ENCODE data around the gene PDZD7.

Gene PDZD7

DNA sequence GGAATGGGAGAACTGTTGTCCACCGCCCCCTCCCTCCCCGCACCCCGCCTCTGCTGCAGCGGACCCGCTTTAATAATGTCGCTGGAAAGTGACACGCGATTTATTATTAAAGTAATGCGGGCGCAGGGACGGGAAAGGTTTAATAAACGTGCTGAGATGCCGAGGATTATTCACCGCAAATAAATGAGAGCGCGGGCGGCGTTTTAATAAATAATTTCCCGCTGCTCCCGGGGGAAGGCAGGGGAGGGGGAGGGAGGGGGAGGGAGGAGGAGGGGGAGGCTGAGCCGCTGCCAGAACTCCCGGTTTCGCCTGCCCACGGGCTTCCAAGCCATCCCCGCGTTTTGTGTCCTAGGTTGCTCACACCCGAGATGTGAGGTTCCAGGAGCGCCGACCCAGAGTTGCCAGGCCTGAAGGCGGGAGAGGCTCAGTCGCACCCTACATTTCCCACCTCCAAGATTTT is 36.0 kb upstream of the PDZD7 start:
- no peak for DNase-seq (ENCODE audit: low read depth)
- peak overlapping the region; percentile 81 for H3K4me3 ChIP-seq (ENCODE audit: low read depth, low read length)
- TF ChIP-seq POLR2A (IDR thresholded peaks at IDR 0.05; ENCODE audit: extremely low read depth, insufficient read length) (no peak), MAX (IDR thresholded peaks at IDR 0.05; ENCODE audit: low read depth, low read length) (no peak), MYC (IDR thresholded peaks at IDR 0.05; ENCODE audit: low read depth, low read length) (no peak)

DNA sequence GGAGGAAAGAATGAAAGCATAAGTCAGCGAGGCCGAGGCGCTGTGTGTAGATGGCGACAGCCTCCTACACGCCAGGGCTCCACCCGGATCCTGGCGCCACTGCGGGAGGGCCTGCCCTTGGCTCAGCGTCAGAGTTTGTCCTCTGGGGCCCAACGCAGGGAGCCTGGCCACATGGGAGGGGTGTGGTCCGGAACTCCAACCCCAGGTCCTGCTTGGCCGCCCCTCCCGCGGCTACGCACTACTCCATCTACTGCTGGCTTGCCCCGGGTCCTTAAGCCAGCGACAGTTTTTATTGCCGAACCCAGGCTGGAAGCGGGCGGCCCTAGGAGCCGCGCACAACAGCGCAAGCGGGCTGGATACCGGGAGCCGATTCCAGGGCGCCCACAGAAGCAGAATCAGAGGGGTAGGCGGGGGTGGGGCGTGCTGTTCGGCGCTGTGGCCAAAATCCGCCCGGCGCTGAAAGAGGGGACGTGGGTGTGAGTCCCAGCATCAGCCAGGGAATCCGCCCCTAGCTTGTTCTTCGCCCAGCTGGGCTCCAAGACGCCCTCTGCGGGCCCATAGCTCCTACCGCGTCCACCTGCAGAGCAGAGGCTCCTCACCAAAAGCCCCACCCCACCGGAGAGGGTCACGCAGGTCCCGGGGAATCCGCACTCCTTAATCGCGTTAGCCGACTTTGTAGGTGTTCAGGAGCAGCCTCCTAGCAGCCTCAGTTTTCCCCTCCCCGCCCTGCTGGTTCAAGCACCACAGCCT is 35.4 kb upstream of the PDZD7 start:
- TF ChIP-seq, protein P1, sequence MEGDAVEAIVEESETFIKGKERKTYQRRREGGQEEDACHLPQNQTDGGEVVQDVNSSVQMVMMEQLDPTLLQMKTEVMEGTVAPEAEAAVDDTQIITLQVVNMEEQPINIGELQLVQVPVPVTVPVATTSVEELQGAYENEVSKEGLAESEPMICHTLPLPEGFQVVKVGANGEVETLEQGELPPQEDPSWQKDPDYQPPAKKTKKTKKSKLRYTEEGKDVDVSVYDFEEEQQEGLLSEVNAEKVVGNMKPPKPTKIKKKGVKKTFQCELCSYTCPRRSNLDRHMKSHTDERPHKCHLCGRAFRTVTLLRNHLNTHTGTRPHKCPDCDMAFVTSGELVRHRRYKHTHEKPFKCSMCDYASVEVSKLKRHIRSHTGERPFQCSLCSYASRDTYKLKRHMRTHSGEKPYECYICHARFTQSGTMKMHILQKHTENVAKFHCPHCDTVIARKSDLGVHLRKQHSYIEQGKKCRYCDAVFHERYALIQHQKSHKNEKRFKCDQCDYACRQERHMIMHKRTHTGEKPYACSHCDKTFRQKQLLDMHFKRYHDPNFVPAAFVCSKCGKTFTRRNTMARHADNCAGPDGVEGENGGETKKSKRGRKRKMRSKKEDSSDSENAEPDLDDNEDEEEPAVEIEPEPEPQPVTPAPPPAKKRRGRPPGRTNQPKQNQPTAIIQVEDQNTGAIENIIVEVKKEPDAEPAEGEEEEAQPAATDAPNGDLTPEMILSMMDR (IDR thresholded peaks at IDR 0.05; ENCODE audit: low read depth, low read length): peak; percentile 63
- peak; percentile 87 for TF ChIP-seq MAX (IDR thresholded peaks at IDR 0.05; ENCODE audit: low read depth, low read length)
- TF ChIP-seq MYC (IDR thresholded peaks at IDR 0.05; ENCODE audit: low read depth, low read length): peak; percentile 82
- no peak for TF ChIP-seq POLR2A (IDR thresholded peaks at IDR 0.05; ENCODE audit: extremely low read depth, insufficient read length)
- H3K4me3 ChIP-seq (ENCODE audit: low read depth, low read length): peak overlapping the region; percentile 81
- peak; percentile 96 for DNase-seq (ENCODE audit: low read depth)

GRCh38 chr10:101065481-101066145 is 34.7 kb upstream of the PDZD7 start:
- peak overlapping the region; percentile 81 for H3K4me3 ChIP-seq (ENCODE audit: low read depth, low read length)
- DNase-seq (ENCODE audit: low read depth): peak; percentile 44
- no peak for TF ChIP-seq POLR2A (IDR thresholded peaks at IDR 0.05; ENCODE audit: extremely low read depth, insufficient read length)
- TF ChIP-seq MAX (IDR thresholded peaks at IDR 0.05; ENCODE audit: low read depth, low read length): peak; percentile 60
- TF ChIP-seq MYC (IDR thresholded peaks at IDR 0.05; ENCODE audit: low read depth, low read length): peak; percentile 37; the same call in 1 of the 2 replicates

- TF ChIP-seq MYC (IDR thresholded peaks at IDR 0.05; ENCODE audit: low read depth, low read length) (no peak), POLR2A (IDR thresholded peaks at IDR 0.05; ENCODE audit: extremely low read depth, insufficient read length) (no peak), MAX (IDR thresholded peaks at IDR 0.05; ENCODE audit: low read depth, low read length) (no peak)
- TF ChIP-seq, protein P1 (IDR thresholded peaks at IDR 0.05; ENCODE audit: low read depth, low read length): no peak
- H3K4me3 ChIP-seq (ENCODE audit: low read depth, low read length): no peak overlapping the region
Measured at GRCh38 chr10:101064415-101065030, 33.6 kb upstream of the PDZD7 start.

DNA sequence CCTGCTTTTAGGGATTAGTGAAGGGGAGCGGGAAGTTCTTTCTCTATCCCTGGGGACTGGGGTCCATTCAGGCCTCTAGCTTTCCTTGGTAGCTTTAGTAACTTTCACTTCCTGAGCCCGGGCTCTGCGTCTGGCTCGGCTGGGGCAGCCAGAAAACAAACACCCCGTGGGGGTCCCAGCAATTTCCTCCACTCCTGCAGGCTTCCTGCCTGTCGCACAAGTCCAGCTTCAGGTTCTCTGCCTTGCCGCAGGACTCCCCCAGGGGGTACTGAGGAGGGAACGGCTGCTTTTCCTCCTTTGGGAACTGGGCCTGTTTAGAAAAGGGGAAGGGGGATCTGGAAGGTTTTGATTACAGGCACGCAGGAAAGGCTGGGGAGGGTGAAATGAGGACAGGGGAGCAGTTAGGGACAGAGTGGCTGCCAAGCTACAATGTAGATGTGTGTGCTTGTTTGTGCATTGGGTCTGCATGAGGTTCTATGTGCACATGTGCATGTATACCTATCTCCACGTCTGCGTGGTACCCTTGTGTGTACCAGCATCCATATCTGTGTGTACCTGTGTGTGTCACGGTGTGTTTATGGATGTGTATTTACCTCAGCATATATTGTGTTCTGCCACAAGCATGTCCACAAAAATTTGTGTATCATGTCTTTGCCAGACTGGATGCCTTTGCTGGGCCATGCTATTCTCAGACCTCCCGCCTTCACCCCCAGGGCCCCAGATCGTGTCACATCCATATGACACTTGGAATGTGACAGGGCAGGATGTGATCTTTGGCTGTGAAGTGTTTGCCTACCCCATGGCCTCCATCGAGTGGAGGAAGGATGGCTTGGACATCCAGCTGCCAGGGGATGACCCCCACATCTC is 32.9 kb upstream of the PDZD7 start:
- peak; percentile 91 for DNase-seq (ENCODE audit: low read depth)
- no peak; the same call in 1 of the 2 replicates for TF ChIP-seq MYC (IDR thresholded peaks at IDR 0.05; ENCODE audit: low read depth, low read length)
- TF ChIP-seq POLR2A (IDR thresholded peaks at IDR 0.05; ENCODE audit: extremely low read depth, insufficient read length): no peak
- TF ChIP-seq, protein P1 (IDR thresholded peaks at IDR 0.05; ENCODE audit: low read depth, low read length): no peak
- TF ChIP-seq MAX (IDR thresholded peaks at IDR 0.05; ENCODE audit: low read depth, low read length): peak; percentile 51; the same call in 1 of the 2 replicates
- peak overlapping the region; percentile 97 for H3K4me3 ChIP-seq (ENCODE audit: low read depth, low read length)

More at GRCh38 chr10:101064415-101065030, 33.6 kb upstream of the PDZD7 start:
- DNase-seq (ENCODE audit: low read depth): no peak

GRCh38 chr10:101063050-101063525 is 32.2 kb upstream of the PDZD7 start:
- TF ChIP-seq MAX (IDR thresholded peaks at IDR 0.05; ENCODE audit: low read depth, low read length) (no peak), MYC (IDR thresholded peaks at IDR 0.05; ENCODE audit: low read depth, low read length) (no peak), POLR2A (IDR thresholded peaks at IDR 0.05; ENCODE audit: extremely low read depth, insufficient read length) (no peak)
- TF ChIP-seq, protein P1 (IDR thresholded peaks at IDR 0.05; ENCODE audit: low read depth, low read length): no peak
- peak overlapping the region; percentile 97 for H3K4me3 ChIP-seq (ENCODE audit: low read depth, low read length)
- DNase-seq (ENCODE audit: low read depth): peak; percentile 69

All from NB4 (cell line).